ENCODE data around the gene TRPV6. TPM values are rescaled to one million over a fixed set of nuclear protein-coding genes. Genes with fewer than 3 reads are reported as not detected.

TRPV6 gene
- total and polyA plus RNA-seq, 10 donors, result 0.05 to 0.32 (median 0.25) TPM; not detected in 3

DNA sequence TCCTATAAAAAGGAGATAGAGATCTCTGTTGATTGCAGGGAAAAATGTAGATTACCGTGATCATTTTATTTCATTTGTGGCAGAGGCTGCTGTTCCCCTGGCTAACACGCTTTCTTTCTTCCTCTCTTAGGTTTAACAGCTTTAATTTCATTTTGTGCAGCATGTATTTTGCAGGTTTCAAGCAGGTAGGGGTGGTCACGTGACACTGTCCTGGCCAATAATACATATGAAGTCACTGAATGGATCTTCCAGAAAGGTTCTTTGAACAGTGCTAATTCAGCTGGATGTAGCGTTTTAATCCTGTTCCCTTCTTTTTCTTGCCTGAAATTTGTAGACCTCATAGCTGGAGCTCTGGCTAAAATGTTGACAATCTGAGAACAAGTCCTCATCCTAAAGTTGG lies 34.3 kb downstream of the TRPV6 start:
- Histone ChIP-seq H3K27ac (no peak overlapping the region), H3K36me3 (no peaks in the 10 kb centered on the region), H3K9me3 (no peaks in the 10 kb centered on the region), H3K27me3 (replicated peaks in 1 of 7) (peaks cover 0 to 12% (median 0%) of the 10 kb centered on the region in 7 donors), H3K4me1 (peaks cover 4 to 27% (median 21%) of the 10 kb centered on the region in 6 donors), H3K4me3 (no peak overlapping the region)
- 86 to 91% (median 89%) methylated on average over 4 of the region's 4 CpGs for WGBS, 5 donors
- no peak for DNase-seq
- TF ChIP-seq POLR2A (IDR thresholded peaks at IDR 0.05), result no peak
- no peak for TF ChIP-seq POLR2AphosphoS5 (IDR thresholded peaks at IDR 0.05)
- TF ChIP-seq, protein P1, sequence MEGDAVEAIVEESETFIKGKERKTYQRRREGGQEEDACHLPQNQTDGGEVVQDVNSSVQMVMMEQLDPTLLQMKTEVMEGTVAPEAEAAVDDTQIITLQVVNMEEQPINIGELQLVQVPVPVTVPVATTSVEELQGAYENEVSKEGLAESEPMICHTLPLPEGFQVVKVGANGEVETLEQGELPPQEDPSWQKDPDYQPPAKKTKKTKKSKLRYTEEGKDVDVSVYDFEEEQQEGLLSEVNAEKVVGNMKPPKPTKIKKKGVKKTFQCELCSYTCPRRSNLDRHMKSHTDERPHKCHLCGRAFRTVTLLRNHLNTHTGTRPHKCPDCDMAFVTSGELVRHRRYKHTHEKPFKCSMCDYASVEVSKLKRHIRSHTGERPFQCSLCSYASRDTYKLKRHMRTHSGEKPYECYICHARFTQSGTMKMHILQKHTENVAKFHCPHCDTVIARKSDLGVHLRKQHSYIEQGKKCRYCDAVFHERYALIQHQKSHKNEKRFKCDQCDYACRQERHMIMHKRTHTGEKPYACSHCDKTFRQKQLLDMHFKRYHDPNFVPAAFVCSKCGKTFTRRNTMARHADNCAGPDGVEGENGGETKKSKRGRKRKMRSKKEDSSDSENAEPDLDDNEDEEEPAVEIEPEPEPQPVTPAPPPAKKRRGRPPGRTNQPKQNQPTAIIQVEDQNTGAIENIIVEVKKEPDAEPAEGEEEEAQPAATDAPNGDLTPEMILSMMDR (IDR thresholded peaks at IDR 0.05 in 8 of 11, conservative IDR thresholded peaks at IDR 0.05 in 3 of 11), result no peak
- intact Hi-C loops (cut with DNase I; ENCODE audit: low total_unique reads), result loop anchor here (10.0 kb wide), 2 partner anchors 154 to 364 kb away; no protein-coding TSS in a partner anchor

DNA sequence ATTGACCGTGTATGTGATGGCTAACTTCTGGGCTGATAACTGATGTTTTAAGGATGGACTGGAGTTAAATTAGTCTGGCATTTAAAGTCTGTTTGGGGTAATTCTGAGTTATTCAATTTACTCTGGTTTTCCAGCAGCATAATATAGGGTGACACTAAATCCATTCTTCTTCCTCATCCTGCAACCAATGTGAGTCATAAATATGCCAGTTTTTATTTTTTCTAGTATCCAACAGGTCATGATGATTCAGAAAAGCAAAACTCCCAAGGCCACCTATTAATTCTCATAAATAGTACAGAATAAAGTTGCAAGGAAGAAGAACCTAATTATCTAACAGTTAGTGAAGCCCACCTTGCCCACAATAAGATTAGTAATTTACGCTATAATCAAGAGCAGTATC lies 38.2 kb downstream of the TRPV6 start:
- Histone ChIP-seq H3K4me1 (no peaks in the 10 kb centered on the region), H3K36me3 (no peaks in the 10 kb centered on the region), H3K27ac (no peak overlapping the region), H3K9me3 (no peaks in the 10 kb centered on the region), H3K27me3 (replicated peaks in 1 of 7) (no peaks in the 10 kb centered on the region), H3K4me3 (no peak overlapping the region)
- intact Hi-C loops (cut with DNase I; ENCODE audit: low total_unique reads), result no loop called here
- 85 to 93% (median 90%) methylated on average over 2 of the region's 2 CpGs for WGBS, 5 donors
- TF ChIP-seq POLR2A (IDR thresholded peaks at IDR 0.05) (no peak), POLR2AphosphoS5 (IDR thresholded peaks at IDR 0.05) (no peak)
- TF ChIP-seq, protein P1 (IDR thresholded peaks at IDR 0.05 in 8 of 11, conservative IDR thresholded peaks at IDR 0.05 in 3 of 11), result no peak
- no peak for DNase-seq

DNA sequence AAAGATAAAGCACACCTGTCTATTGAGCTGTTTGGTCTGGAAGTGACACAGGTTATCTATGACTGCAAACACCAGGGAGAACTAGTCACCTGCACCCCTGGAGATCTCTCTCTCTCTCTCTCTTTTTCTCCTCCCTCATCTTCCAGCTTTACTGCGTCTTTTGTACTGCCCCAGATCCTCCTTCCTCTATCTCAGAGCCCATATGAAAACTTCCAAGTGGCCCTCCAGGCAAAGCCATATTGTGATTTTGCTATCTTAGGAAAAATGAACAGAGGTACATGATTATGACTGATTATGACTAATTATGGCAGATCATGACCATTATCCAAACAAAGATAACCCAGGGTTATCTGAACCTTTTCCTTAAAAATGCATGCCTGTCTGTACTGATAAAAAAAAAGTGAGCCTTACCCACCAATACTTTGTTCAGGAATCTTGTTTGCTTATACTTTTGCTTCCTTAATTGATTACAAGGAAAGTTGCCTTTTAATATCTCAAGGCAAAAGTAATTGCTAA lies 43.2 kb downstream of the TRPV6 start:
- intact Hi-C loops (cut with DNase I; ENCODE audit: low total_unique reads), result no loop called here
- Histone ChIP-seq H3K4me1 (no peaks in the 10 kb centered on the region), H3K27me3 (replicated peaks in 1 of 7) (no peaks in the 10 kb centered on the region), H3K27ac (no peak overlapping the region), H3K4me3 (no peak overlapping the region), H3K9me3 (no peaks in the 10 kb centered on the region), H3K36me3 (no peaks in the 10 kb centered on the region)
- DNase-seq, result no peak
- TF ChIP-seq POLR2A (IDR thresholded peaks at IDR 0.05), result no peak
- TF ChIP-seq, protein P1 (IDR thresholded peaks at IDR 0.05 in 8 of 11, conservative IDR thresholded peaks at IDR 0.05 in 3 of 11), result no peak
- TF ChIP-seq POLR2AphosphoS5 (IDR thresholded peaks at IDR 0.05), result no peak
- WGBS, 5 donors, result 63 to 94% (median 76%) methylated on average over 1 of the region's 1 CpG

DNA sequence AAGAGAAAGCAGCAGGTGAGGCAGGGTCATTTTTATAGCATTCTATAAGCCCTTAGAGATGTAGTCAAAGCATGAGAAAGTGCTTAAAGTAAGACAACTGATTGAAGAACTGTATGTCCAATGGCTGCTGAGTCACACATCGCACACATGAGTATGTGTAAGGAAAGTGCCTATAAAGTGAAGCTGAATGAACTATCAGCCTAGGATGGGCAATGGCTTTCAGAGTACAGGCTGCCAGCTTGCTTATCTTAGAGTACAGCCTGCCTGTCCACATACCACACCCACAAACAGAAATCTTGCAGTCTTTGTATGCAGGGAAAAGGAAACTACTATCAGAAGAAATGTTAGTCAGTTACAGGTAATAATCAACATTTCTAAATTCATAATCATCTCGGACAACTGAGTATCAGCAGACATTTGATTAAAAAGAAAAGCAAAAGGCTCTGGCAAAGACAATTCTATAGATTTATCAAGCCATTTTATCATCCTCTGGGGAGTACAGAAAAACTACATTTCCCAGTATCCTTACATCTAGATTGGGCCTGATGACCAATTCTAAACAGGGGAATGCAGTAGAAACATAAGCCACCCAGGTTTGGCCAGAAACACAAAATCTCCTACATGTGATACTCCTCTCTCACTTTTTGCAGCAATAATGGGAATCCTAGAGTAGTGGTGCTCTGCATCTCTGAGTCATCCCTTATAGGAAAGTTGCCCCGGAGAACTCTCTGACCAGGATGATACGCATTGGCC lies 46.9 kb downstream of the TRPV6 start:
- no peak overlapping the region for H3K4me3 ChIP-seq
- 63 to 71% (median 69%) methylated on average over 4 of the region's 4 CpGs for WGBS, 5 donors
- H3K9me3 ChIP-seq, result no peaks in the 10 kb centered on the region
- intact Hi-C loops (cut with DNase I; ENCODE audit: low total_unique reads), result no loop called here
- H3K27me3 ChIP-seq (replicated peaks in 1 of 7), result no peaks in the 10 kb centered on the region
- TF ChIP-seq POLR2A (IDR thresholded peaks at IDR 0.05) (no peak), POLR2AphosphoS5 (IDR thresholded peaks at IDR 0.05) (no peak)
- TF ChIP-seq, protein P1 (IDR thresholded peaks at IDR 0.05 in 8 of 11, conservative IDR thresholded peaks at IDR 0.05 in 3 of 11), result no peak
- peaks cover 0 to 11% (median 0%) of the 10 kb centered on the region in 6 donors for H3K4me1 ChIP-seq
- no peak for DNase-seq
- no peaks in the 10 kb centered on the region for H3K36me3 ChIP-seq
- H3K27ac ChIP-seq, result no peak overlapping the region
